IPS-18a (cell line): Measurements from ENCODE around the gene CUL1.

Experiments
- H3K27ac ChIP-seq: one replicate; pipeline ENCODE4 v1.5.1; 2013; ENCODE audit warnings: low read length
- H3K27me3 ChIP-seq: one replicate; pipeline ENCODE4 v1.6.1; 2013; ENCODE audit warnings: mild to moderate bottlenecking, low read length; ENCODE audit not compliant: control insufficient read depth, insufficient read depth
- H3K36me3 ChIP-seq: one replicate; pipeline ENCODE4 v1.6.1; 2013; ENCODE audit warnings: low read depth, low read length; ENCODE audit not compliant: control insufficient read depth
- H3K4me1 ChIP-seq: one replicate; pipeline ENCODE4 v1.6.1; 2013; ENCODE audit warnings: low read depth, low read length; ENCODE audit not compliant: control insufficient read depth
- H3K4me3 ChIP-seq: one replicate; pipeline ENCODE4 v1.5.1; 2013; ENCODE audit warnings: low read length
- H3K9ac ChIP-seq: one replicate; pipeline ENCODE4 v1.6.1; 2013; ENCODE audit warnings: mild to moderate bottlenecking, low read length, moderate library complexity
- H3K9me3 ChIP-seq: one replicate; pipeline ENCODE4 v1.6.1; 2013; ENCODE audit warnings: low read depth, low read length; ENCODE audit not compliant: control insufficient read depth

CUL1 gene

DNA sequence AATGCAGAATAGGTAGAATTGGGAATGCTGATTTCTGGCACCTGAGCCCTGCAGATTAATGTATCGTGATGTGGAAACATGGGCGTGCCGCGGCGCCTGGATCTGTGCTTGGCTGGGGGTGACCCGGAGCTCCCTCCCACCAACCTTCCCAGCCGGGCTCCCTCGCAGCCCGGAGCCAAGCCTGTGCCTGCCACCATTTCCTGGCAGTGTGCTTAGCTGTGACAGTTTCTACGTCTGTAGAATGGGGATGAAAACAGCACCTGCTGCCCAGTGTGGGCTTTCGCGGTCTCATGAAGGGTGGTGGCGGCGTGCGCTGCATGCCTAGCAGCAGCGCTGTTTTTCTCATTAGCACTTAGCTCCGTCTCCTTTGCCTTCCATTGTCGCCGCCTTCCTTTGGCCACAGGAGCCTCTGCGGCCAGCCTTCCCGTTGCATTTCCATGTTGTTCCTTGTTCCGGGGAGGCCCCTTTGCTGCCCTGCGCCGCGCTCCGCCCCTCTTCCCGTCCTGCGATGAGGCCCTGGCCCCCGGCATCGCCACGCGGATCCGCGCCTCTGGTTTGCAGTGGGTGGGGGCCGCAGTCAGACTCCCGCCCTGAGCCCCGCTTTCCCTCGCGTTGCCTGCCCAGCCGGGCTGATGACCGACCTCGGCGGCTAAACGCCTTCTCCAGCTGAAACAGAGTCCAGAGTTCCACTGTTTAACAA, 84.2 kb downstream of the CUL1 start:
- Histone ChIP-seq H3K36me3 (peaks cover 43% of the 10 kb centered on the region), H3K9me3 (no peaks in the 10 kb centered on the region)

GRCh38 chr7:148783801-148784527, 85.3 kb downstream of the CUL1 start:
- Histone ChIP-seq H3K9ac (no peak overlapping the region), H3K9me3 (no peaks in the 10 kb centered on the region), H3K4me3 (no peak overlapping the region), H3K27me3 (no peaks in the 10 kb centered on the region), H3K4me1 (no peaks in the 10 kb centered on the region), H3K36me3 (peaks cover 54% of the 10 kb centered on the region), H3K27ac (no peak overlapping the region)

More for the DNA sequence above, 84.2 kb downstream of the CUL1 start:
- Histone ChIP-seq H3K4me3 (no peak overlapping the region), H3K9ac (no peak overlapping the region), H3K4me1 (no peaks in the 10 kb centered on the region), H3K27ac (no peak overlapping the region), H3K27me3 (no peaks in the 10 kb centered on the region)

DNA sequence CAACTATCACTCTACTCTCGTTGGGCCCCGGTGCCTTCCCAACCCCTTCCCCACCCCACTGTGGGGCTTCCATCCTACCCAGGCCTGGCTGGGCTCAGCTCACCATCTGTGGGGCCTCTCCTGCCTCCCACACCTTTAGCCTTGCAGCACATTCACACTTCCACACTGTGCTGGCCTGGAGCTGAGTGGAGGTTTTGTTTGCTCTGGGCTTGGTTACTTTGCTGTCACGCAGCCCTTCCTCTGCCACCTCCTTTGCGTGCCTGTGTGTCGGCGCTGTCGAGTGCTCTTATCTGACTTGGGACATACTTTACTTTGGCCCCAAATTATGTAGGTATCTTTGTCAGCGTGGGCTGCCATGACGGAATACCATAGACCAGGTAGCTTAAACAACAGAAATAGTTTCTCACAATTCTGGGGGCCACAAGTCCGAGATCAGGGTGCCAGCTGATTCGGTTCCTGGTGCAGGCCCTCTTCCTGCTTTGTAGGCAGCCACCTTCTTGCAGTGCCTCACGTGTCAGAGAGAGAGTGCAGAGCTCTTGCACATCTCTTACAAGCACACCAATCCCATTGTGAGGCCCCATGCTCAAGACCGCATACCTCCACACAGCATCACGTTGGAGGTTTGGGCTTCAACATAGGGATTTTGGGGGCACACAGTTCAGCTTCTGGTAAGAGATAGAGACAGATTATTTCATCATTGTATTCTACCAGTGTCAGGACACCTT, 89.0 kb downstream of the CUL1 start:
- Histone ChIP-seq H3K27me3 (no peaks in the 10 kb centered on the region), H3K4me3 (no peak overlapping the region), H3K9me3 (no peaks in the 10 kb centered on the region), H3K9ac (no peak overlapping the region), H3K27ac (no peak overlapping the region), H3K36me3 (peaks cover 78% of the 10 kb centered on the region), H3K4me1 (no peaks in the 10 kb centered on the region)

- H3K27me3 ChIP-seq: no peaks in the 10 kb centered on the region
- H3K9me3 ChIP-seq: no peaks in the 10 kb centered on the region
- H3K9ac ChIP-seq: no peak overlapping the region
- H3K27ac ChIP-seq: no peak overlapping the region
- H3K4me3 ChIP-seq: no peak overlapping the region
- H3K36me3 ChIP-seq: peaks cover 85% of the 10 kb centered on the region
- no peaks in the 10 kb centered on the region for H3K4me1 ChIP-seq
These were observed 90.5 kb downstream of the CUL1 start for GRCh38 chr7:148789220-148789619.

DNA sequence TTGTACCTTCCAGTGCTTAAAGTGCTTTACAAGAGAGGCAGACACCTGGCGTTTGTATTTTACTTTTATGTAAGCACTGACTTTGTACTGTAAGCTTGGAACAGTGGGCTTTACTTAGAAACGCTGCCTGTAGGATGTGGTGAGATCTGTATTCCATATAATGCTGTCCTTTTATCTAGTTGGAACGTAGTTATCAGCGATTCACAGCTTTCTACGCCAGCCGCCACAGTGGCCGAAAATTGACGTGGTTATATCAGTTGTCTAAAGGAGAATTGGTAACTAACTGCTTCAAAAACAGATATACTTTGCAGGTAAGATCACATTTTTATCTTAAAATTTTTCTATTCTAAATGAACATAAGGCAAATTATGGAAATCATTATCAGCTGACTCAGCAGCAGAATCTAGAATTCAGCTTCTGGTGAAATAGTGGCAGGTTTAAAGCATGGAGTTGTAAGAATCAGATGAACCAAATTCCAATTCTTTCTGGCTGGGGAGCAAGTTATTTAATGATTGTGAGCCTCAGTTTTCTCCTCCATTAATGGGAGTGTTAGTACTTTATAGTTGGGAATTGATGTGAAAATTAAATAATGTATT, 91.5 kb downstream of the CUL1 start:
- Histone ChIP-seq H3K27me3 (no peaks in the 10 kb centered on the region), H3K36me3 (peaks cover 82% of the 10 kb centered on the region), H3K27ac (no peak overlapping the region), H3K4me1 (no peaks in the 10 kb centered on the region), H3K9me3 (no peaks in the 10 kb centered on the region), H3K4me3 (no peak overlapping the region), H3K9ac (no peak overlapping the region)

DNA sequence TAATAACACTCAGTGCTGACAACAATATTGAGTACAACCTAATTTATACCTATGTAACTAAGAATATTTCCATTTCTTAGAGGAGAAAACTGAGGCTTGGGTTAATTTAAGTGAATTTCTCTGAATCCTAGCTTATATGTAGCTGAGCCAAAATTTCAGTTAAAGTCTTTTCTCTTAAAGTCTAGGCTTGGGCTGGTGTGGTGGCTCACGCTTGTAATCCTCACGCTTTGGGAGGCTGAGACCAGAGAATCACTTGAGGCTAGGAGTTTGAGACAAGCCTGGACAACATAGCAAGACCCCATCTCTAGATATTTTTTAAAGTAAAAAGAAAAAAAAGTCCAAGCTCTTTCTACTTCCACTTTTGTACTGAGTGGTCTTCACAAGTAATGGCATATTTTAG, 92.1 kb downstream of the CUL1 start:
- Histone ChIP-seq H3K36me3 (peaks cover 81% of the 10 kb centered on the region), H3K9ac (no peak overlapping the region), H3K27ac (no peak overlapping the region), H3K9me3 (no peaks in the 10 kb centered on the region), H3K27me3 (no peaks in the 10 kb centered on the region), H3K4me1 (no peaks in the 10 kb centered on the region), H3K4me3 (no peak overlapping the region)

GRCh38 chr7:148791546-148791945, 92.8 kb downstream of the CUL1 start:
- H3K9me3 ChIP-seq: no peaks in the 10 kb centered on the region
- no peak overlapping the region for H3K27ac ChIP-seq
- no peak overlapping the region for H3K9ac ChIP-seq
- H3K27me3 ChIP-seq: no peaks in the 10 kb centered on the region
- no peaks in the 10 kb centered on the region for H3K4me1 ChIP-seq
- no peak overlapping the region for H3K4me3 ChIP-seq
- peaks cover 78% of the 10 kb centered on the region for H3K36me3 ChIP-seq

DNA sequence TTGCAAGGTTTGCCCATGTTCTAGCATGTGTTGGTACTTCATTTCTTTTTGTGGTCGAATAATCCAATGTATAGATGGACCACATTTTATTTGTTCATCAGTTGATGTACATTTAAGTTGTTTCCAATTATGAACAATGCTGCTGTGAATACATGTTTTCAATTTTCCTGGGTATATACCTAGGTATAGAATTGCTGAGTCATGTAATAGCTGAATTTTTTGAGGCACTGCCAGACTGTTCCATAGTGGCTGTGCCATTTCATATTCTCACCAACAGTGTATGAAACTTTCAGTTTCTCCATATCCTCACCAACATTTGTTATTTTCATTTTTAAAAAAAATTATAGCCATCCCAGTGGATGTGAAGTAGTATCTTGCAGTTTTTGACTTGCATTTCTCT, 94.9 kb downstream of the CUL1 start:
- H3K9ac ChIP-seq: no peak overlapping the region
- no peaks in the 10 kb centered on the region for H3K4me1 ChIP-seq
- H3K4me3 ChIP-seq: no peak overlapping the region
- no peak overlapping the region for H3K27ac ChIP-seq
- H3K36me3 ChIP-seq: peaks cover 81% of the 10 kb centered on the region
- H3K27me3 ChIP-seq: no peaks in the 10 kb centered on the region
- no peaks in the 10 kb centered on the region for H3K9me3 ChIP-seq

DNA sequence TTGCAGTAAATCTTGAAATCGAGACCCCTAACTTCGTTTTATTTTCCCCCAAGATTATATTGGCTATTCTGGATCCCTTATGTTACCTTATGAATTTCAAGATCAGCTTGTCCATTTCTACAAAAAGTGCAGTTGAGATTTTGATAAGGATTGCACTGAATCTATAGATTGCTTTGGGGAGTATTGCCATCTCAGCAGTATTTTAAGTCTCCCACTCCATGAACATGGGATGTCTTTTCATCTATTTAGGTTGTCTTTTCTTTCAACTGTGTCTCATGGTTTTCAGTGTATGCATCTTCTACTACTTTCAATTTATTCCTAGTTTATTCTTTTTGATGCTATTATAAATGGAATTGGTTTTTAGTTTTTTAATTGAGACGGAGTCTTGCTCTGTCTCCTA, 95.8 kb downstream of the CUL1 start:
- Histone ChIP-seq H3K9me3 (no peaks in the 10 kb centered on the region), H3K27ac (no peak overlapping the region), H3K9ac (no peak overlapping the region), H3K4me3 (no peak overlapping the region), H3K27me3 (no peaks in the 10 kb centered on the region), H3K36me3 (peaks cover 81% of the 10 kb centered on the region), H3K4me1 (no peaks in the 10 kb centered on the region)

DNA sequence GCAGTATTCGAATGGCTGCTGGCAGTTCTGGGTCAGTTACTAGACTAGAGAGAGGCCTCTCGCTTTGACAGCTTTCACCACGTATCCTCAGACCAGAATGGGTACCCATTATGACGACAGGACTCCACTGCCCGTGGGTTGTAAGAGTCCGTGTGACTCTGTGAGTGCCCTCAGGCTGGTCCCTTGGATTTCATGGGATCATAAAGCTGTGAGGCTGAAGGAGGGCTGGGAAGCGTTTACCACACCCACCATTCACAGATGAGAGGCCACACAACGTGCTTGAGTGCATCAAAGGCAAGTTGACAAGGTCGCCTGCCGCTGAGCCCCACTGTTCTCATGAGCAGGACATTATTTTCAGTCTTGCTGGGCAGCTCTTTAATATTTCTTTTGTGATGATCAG, 98.1 kb downstream of the CUL1 start:
- H3K4me3 ChIP-seq: no peak overlapping the region
- no peaks in the 10 kb centered on the region for H3K27me3 ChIP-seq
- no peaks in the 10 kb centered on the region for H3K9me3 ChIP-seq
- peaks cover 76% of the 10 kb centered on the region for H3K36me3 ChIP-seq
- no peak overlapping the region for H3K9ac ChIP-seq
- no peak overlapping the region for H3K27ac ChIP-seq
- H3K4me1 ChIP-seq: peaks cover 10% of the 10 kb centered on the region

- Histone ChIP-seq H3K27me3 (no peaks in the 10 kb centered on the region), H3K9me3 (no peaks in the 10 kb centered on the region), H3K9ac (no peak overlapping the region), H3K4me3 (no peak overlapping the region), H3K36me3 (peaks cover 51% of the 10 kb centered on the region), H3K4me1 (peaks cover 10% of the 10 kb centered on the region), H3K27ac (no peak overlapping the region)
These were observed 101.3 kb downstream of the CUL1 start for GRCh38 chr7:148799893-148800555.
